ENCODE measurements around the gene BOC. TPM values are rescaled to one million over a fixed set of nuclear protein-coding genes. Genes with fewer than 3 reads are reported as not detected.
A peak's percentile ranks its signal among the peaks of the same experiment; 100 is the strongest.

Gene BOC
- total RNA-seq, 1 experiment from 2014 or later = 0.73 TPM

DNA sequence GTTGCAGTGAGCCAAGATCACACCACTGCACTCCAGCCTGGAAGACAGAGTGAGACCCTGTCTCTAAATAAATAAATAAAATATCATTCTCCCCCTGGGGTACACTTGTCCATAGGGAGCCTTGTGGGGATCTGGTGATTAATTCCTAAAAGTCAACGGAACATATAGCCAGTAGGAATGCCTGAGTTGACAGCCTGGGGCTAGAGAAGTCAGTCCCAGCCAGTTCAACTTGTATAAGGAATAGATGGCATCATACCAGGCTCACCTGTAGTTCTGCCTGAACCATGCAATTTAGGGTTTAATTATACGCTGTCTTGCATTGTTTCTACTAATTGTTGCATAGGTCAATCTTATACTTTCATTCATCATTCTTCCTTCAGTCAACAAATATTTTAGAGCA is 5.9 kb upstream of the BOC start:
- no peak overlapping the region for H3K4me3 ChIP-seq (ENCODE audit: low read depth, low read length)
- no peaks in the 10 kb centered on the region for H3K4me1 Mint-ChIP-seq (ENCODE audit: low read depth, unreplicated experiment)
- H3K36me3 Mint-ChIP-seq (ENCODE audit: insufficient read depth, unreplicated experiment) = no peaks in the 10 kb centered on the region
- no peak overlapping the region for H3K27ac Mint-ChIP-seq (ENCODE audit: unreplicated experiment)
- ChIA-PET POLR2A (no interaction called here), CTCF (no interaction called here)
- H3K4me1 ChIP-seq = no peaks in the 10 kb centered on the region
- no TSS peak for BruUV-seq (replicated peaks)
- H3K27me3 Mint-ChIP-seq (ENCODE audit: insufficient read depth, unreplicated experiment) = peaks cover 26% of the 10 kb centered on the region
- intact Hi-C loops (cut with micrococcal nuclease; ENCODE audit: unreplicated experiment) = no loop called here
- H3K9me3 Mint-ChIP-seq (ENCODE audit: unreplicated experiment) = no peaks in the 10 kb centered on the region
- no peaks in the 10 kb centered on the region for H3K36me3 ChIP-seq (ENCODE audit: control insufficient read depth, insufficient read depth, low read length)
- DNase-seq = no peak
- TF ChIP-seq, protein P1, sequence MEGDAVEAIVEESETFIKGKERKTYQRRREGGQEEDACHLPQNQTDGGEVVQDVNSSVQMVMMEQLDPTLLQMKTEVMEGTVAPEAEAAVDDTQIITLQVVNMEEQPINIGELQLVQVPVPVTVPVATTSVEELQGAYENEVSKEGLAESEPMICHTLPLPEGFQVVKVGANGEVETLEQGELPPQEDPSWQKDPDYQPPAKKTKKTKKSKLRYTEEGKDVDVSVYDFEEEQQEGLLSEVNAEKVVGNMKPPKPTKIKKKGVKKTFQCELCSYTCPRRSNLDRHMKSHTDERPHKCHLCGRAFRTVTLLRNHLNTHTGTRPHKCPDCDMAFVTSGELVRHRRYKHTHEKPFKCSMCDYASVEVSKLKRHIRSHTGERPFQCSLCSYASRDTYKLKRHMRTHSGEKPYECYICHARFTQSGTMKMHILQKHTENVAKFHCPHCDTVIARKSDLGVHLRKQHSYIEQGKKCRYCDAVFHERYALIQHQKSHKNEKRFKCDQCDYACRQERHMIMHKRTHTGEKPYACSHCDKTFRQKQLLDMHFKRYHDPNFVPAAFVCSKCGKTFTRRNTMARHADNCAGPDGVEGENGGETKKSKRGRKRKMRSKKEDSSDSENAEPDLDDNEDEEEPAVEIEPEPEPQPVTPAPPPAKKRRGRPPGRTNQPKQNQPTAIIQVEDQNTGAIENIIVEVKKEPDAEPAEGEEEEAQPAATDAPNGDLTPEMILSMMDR (IDR thresholded peaks at IDR 0.05; ENCODE audit: insufficient read depth in 1 of 2, low read depth in 1 of 2, low read length in 1 of 2, severe bottlenecking in 1 of 2, unreplicated experiment in 1 of 2) = no peak
- no peak overlapping the region for H3K4me3 Mint-ChIP-seq (ENCODE audit: unreplicated experiment)
- H3K27me3 ChIP-seq (replicated peaks; ENCODE audit: control insufficient read depth, insufficient read depth, low read length) = no peaks in the 10 kb centered on the region
- no peaks in the 10 kb centered on the region for H3K9me3 ChIP-seq

DNA sequence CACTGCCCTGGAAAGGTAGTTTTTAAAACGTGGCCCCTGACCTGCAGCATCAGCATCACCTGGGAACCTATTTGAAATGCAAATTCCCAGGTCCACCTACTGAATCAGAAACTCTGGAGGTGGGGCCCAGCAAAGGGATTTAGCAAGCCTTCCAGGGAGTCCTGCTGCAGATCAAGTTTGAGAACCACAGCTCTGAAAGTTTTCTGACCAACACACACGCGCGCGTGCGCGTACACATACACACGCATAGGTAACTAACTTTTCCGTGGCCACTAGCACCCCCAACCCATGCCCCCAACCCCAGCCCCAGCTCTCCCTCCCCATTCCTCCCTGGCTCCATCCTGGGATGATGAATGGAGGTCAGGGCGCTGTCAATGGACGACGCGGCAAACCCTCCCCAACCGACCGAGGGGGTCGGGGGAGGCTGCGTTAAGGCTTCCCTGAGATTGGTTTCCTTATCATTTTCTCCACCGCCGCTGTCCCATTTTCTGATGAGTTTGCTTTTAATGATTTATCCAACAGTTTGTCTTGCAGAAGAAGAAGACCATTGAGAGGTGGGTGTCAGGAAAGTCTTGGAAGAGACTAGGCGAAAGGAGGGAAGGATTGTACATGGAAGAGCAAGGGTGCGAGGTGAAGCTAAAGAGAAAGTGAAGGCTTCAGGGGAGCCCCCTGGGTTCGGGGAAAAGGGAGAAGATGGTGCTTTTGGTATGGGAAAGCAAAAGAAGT is 590 bp upstream of the BOC start:
- BruUV-seq (replicated peaks) = no TSS peak
- Mint-ChIP-seq H3K27ac (ENCODE audit: unreplicated experiment) (no peak overlapping the region), H3K9me3 (ENCODE audit: unreplicated experiment) (no peaks in the 10 kb centered on the region), H3K36me3 (ENCODE audit: insufficient read depth, unreplicated experiment) (no peaks in the 10 kb centered on the region), H3K4me3 (ENCODE audit: unreplicated experiment) (peak overlapping the region; percentile 61), H3K4me1 (ENCODE audit: low read depth, unreplicated experiment) (peaks cover 6% of the 10 kb centered on the region), H3K27me3 (ENCODE audit: insufficient read depth, unreplicated experiment) (peaks cover 39% of the 10 kb centered on the region)
- POLR2A ChIA-PET = no interaction called here
- Histone ChIP-seq H3K9me3 (no peaks in the 10 kb centered on the region), H3K27me3 (replicated peaks; ENCODE audit: control insufficient read depth, insufficient read depth, low read length) (peaks cover 3% of the 10 kb centered on the region), H3K4me3 (ENCODE audit: low read depth, low read length) (no peak overlapping the region), H3K36me3 (ENCODE audit: control insufficient read depth, insufficient read depth, low read length) (no peaks in the 10 kb centered on the region), H3K4me1 (no peaks in the 10 kb centered on the region; the same call in 1 of the 2 replicates)
- intact Hi-C loops (cut with micrococcal nuclease; ENCODE audit: unreplicated experiment) = no loop called here
- no peak for DNase-seq
- TF ChIP-seq, protein P1 (IDR thresholded peaks at IDR 0.05; ENCODE audit: insufficient read depth in 1 of 2, low read depth in 1 of 2, low read length in 1 of 2, severe bottlenecking in 1 of 2, unreplicated experiment in 1 of 2) = no peak
- CTCF ChIA-PET = no interaction called here

DNA sequence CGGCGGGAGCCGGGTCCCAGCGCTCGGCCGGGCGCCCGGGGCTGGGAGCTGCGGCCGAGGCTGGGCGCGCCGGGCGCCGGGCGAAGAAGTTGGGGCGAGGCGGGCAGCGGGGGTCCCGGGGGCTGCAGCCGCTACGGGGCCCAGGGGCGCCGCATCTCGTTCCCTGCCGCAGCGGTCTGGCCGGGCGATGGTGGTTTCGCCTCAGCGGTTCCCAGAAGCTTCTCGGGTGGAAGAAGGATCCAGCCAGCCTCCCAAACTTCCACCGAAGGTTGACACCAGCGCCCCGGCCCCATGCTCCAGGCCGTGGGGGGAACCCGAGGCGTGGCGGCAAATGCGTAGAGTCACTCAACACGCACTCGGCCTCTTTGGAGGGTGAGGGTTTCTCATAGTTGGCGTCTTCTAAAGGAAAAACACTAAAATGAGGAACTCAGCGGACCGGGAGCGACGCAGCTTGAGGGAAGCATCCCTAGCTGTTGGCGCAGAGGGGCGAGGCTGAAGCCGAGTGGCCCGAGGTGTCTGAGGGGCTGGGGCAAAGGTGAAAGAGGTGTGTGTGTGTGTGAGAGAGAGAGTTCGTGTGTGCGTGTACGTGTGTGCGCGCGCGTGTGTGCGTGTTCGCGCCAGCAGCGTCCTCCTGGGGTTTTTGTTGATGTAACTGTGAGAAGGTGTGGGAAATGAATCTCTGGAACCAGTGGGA is 940 bp downstream of the BOC start:
- intact Hi-C loops (cut with micrococcal nuclease; ENCODE audit: unreplicated experiment) = no loop called here
- Mint-ChIP-seq H3K27ac (ENCODE audit: unreplicated experiment) (no peak overlapping the region), H3K27me3 (ENCODE audit: insufficient read depth, unreplicated experiment) (peaks cover 39% of the 10 kb centered on the region), H3K9me3 (ENCODE audit: unreplicated experiment) (no peaks in the 10 kb centered on the region), H3K4me3 (ENCODE audit: unreplicated experiment) (peak overlapping the region; percentile 61), H3K36me3 (ENCODE audit: insufficient read depth, unreplicated experiment) (no peaks in the 10 kb centered on the region), H3K4me1 (ENCODE audit: low read depth, unreplicated experiment) (peaks cover 6% of the 10 kb centered on the region)
- H3K36me3 ChIP-seq (ENCODE audit: control insufficient read depth, insufficient read depth, low read length) = no peaks in the 10 kb centered on the region
- TF ChIP-seq, protein P1 (IDR thresholded peaks at IDR 0.05; ENCODE audit: insufficient read depth in 1 of 2, low read depth in 1 of 2, low read length in 1 of 2, severe bottlenecking in 1 of 2, unreplicated experiment in 1 of 2) = no peak
- peak overlapping the region; percentile 37 for H3K4me3 ChIP-seq (ENCODE audit: low read depth, low read length)
- no TSS peak for BruUV-seq (replicated peaks)
- no peaks in the 10 kb centered on the region; the same call in 1 of the 2 replicates for H3K4me1 ChIP-seq
- peaks cover 3% of the 10 kb centered on the region for H3K27me3 ChIP-seq (replicated peaks; ENCODE audit: control insufficient read depth, insufficient read depth, low read length)
- no peak for DNase-seq
- no peaks in the 10 kb centered on the region for H3K9me3 ChIP-seq
- ChIA-PET CTCF (no interaction called here), POLR2A (no interaction called here)
